ENCODE results near the gene KIF5A.

GRCh38 chr12:57604992-57605810, 55.4 kb downstream of the KIF5A start:
- no peak for TF ChIP-seq POLR2A (IDR thresholded peaks at IDR 0.05)
- TF ChIP-seq, protein P1, sequence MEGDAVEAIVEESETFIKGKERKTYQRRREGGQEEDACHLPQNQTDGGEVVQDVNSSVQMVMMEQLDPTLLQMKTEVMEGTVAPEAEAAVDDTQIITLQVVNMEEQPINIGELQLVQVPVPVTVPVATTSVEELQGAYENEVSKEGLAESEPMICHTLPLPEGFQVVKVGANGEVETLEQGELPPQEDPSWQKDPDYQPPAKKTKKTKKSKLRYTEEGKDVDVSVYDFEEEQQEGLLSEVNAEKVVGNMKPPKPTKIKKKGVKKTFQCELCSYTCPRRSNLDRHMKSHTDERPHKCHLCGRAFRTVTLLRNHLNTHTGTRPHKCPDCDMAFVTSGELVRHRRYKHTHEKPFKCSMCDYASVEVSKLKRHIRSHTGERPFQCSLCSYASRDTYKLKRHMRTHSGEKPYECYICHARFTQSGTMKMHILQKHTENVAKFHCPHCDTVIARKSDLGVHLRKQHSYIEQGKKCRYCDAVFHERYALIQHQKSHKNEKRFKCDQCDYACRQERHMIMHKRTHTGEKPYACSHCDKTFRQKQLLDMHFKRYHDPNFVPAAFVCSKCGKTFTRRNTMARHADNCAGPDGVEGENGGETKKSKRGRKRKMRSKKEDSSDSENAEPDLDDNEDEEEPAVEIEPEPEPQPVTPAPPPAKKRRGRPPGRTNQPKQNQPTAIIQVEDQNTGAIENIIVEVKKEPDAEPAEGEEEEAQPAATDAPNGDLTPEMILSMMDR (IDR thresholded peaks at IDR 0.05): no peak
